Keratinocyte (primary cell): ENCODE measurements around the gene TMEM163. TPM values are rescaled to one million over a fixed set of nuclear protein-coding genes. Genes with fewer than 3 reads are reported as not detected.
"Not testable (repeated sequence)": the region's sequence is repeated elsewhere in the genome, so short reads cannot be mapped to it uniquely, and the experiment has no call there.

Experiments
- DNase-seq: peaks from one replicate; pipeline ENCODE4 v3.0.0-alpha.2; 2011; ENCODE audit warnings: low read depth, missing footprints, low spot score
- FAIRE-seq: peaks from 2 replicates; lab custom pipeline; 2011; peaks lifted over from hg19 to GRCh38; lab: Jason Lieb, UNC
- H2AFZ ChIP-seq: 2 replicates; pipeline ENCODE4 v1.6.0; 2012; ENCODE audit warnings: low read length, control low read depth, inconsistent platforms; ENCODE audit not compliant: control insufficient read depth
- H3K27ac ChIP-seq: 2 replicates; pipeline ENCODE4 v1.5.1; 2011; ENCODE audit warnings: low read length; ENCODE audit not compliant: control insufficient read depth, insufficient read depth
- H3K27me3 ChIP-seq: 3 replicates; pipeline ENCODE4 v1.6.0; 2011; ENCODE audit warnings: low read length; ENCODE audit not compliant: control insufficient read depth, insufficient read depth; ENCODE audit errors: extremely low read depth
- H3K36me3 ChIP-seq, 2 experiments: 2 replicates in 1 of 2; 3 replicates in 1 of 2; pipeline ENCODE4 v1.5.1; 2011; ENCODE audit warnings: low read length in 2 of 2, mild to moderate bottlenecking in 1 of 2; ENCODE audit not compliant: control insufficient read depth in 2 of 2, insufficient read depth in 2 of 2; ENCODE audit errors: extremely low read depth in 1 of 2
- H3K4me1 ChIP-seq: 3 replicates; pipeline ENCODE4 v1.5.1; 2011; ENCODE audit warnings: low read length; ENCODE audit not compliant: control insufficient read depth, insufficient read depth; ENCODE audit errors: extremely low read depth
- H3K4me2 ChIP-seq: 3 replicates; pipeline ENCODE4 v1.6.0; 2011; ENCODE audit warnings: low read depth, low read length; ENCODE audit not compliant: control insufficient read depth, insufficient read depth; ENCODE audit errors: extremely low read depth
- H3K4me3 ChIP-seq, 3 experiments: fragments of 200-600 bp in 1 of 3; sonication (generic) in 1 of 3; 2 replicates in 2 of 3; 3 replicates in 1 of 3; pipeline ENCODE4 v1.5.1; 2011 to 2016; ENCODE audit warnings: low read length in 3 of 3, mild to moderate bottlenecking in 3 of 3, control low read depth in 2 of 3, inconsistent platforms in 1 of 3, low read depth in 1 of 3, mixed read lengths in 1 of 3, mixed run types in 1 of 3, moderate library complexity in 1 of 3; ENCODE audit not compliant: control insufficient read depth in 2 of 3, insufficient read depth in 2 of 3; ENCODE audit errors: extremely low read depth in 1 of 3
- H3K79me2 ChIP-seq: 2 replicates; pipeline ENCODE4 v1.6.0; 2012; ENCODE audit warnings: low read length; ENCODE audit not compliant: control insufficient read depth, insufficient read depth
- H3K9ac ChIP-seq: 3 replicates; pipeline ENCODE4 v1.6.0; 2011; ENCODE audit warnings: low read length; ENCODE audit not compliant: control insufficient read depth, insufficient read depth; ENCODE audit errors: extremely low read depth
- H3K9me1 ChIP-seq: 3 replicates; pipeline ENCODE4 v1.6.0; 2011; ENCODE audit warnings: low read length; ENCODE audit not compliant: control insufficient read depth, insufficient read depth; ENCODE audit errors: extremely low read depth
- H3K9me3 ChIP-seq: 2 replicates; pipeline ENCODE4 v1.5.1; 2012; ENCODE audit warnings: low read depth, low read length; ENCODE audit not compliant: control insufficient read depth
- H4K20me1 ChIP-seq: 3 replicates; pipeline ENCODE4 v1.6.0; 2011; ENCODE audit warnings: low read length; ENCODE audit not compliant: control insufficient read depth, insufficient read depth; ENCODE audit errors: extremely low read depth
- EZH2 ChIP-seq: IDR thresholded peaks from one replicate; pipeline ENCODE4 v1.6.1; 2012; ENCODE audit warnings: inconsistent platforms, mild to moderate bottlenecking, low read length, moderate library complexity
- dilution Hi-C: fragments of 300-500 bp; cut with MboI; formaldehyde crosslinking; loops from one replicate; pipeline ENCODE4 v1.7.0; 2020; ENCODE audit warnings: low sequenced_read_pairs; ENCODE audit not compliant: extremely low pct_ligation_motif_present
- polyA plus RNA-seq, 5 experiments: library from polyadenylated mRNA; depleted of rRNA in 3 of 5; stranded (reverse) in 3 of 5; stranded (forward) in 1 of 5; unstranded in 1 of 5; fragments of >200 nt; gene quantifications; 1 replicate in 1 of 5; 2 replicates in 3 of 5; 3 replicates in 1 of 5; pipeline versions ENCODE4 v1.2.1 to v1.2.3, GENCODE V29; 2011 to 2012; ENCODE audit warnings: missing spikeins in 2 of 5, low read depth in 1 of 5, low replicate concordance in 1 of 5
- TF ChIP-seq, protein P1 (sequence below), 3 experiments: IDR thresholded peaks in 1 of 3; conservative IDR thresholded peaks in 1 of 3; optimal IDR thresholded peaks in 1 of 3; 2 replicates in 2 of 3; 3 replicates in 1 of 3; pipeline versions ENCODE3 to v1.5.1; 2011; ENCODE audit warnings: low read length in 3 of 3, mild to moderate bottlenecking in 3 of 3, moderate library complexity in 2 of 3, control low read depth in 1 of 3, inconsistent platforms in 1 of 3; ENCODE audit not compliant: insufficient read depth in 2 of 3; ENCODE audit errors: extremely low read depth in 1 of 3

TMEM163 gene
- polyA plus RNA-seq, 1 donor (not counting 4 experiments of a cell fraction or from before 2014, with no cell fraction given), result not detected

DNA sequence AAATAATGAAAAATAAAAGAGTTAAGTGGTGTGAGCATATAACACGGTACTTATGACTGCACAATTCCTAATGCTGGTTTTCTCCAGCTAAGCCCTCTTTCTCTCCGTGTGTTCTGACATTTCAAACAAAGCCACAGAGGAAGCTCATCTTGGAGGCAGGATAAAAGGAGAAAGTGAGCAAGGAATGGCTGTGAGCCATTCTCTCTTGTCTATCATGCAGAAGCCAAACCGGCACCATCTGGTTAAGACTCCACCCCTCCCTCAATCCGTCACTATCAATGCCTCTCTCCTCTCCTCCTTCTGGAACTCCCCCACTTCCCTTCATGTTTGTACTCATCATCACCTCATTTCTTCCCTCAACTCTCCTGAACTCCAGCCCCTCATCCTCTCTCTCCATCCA lies 210.4 kb downstream of the TMEM163 start:
- Histone ChIP-seq H4K20me1 (no peaks in the 10 kb centered on the region), H3K9me1 (no peaks in the 10 kb centered on the region), H3K9me3 (no peaks in the 10 kb centered on the region), H3K27ac (no peak overlapping the region), H3K9ac (no peak overlapping the region), H3K79me2 (no peaks in the 10 kb centered on the region), H3K36me3 (no peaks in the 10 kb centered on the region), H3K4me1 (peaks cover 5% of the 10 kb centered on the region), H3K4me2 (no peak overlapping the region), H3K27me3 (peaks cover 3% of the 10 kb centered on the region), H2AFZ (no peak overlapping the region), H3K4me3 (no peak overlapping the region)
- DNase-seq (no peak), FAIRE-seq (no peak)
- no peak for TF ChIP-seq EZH2
- TF ChIP-seq, protein P1, sequence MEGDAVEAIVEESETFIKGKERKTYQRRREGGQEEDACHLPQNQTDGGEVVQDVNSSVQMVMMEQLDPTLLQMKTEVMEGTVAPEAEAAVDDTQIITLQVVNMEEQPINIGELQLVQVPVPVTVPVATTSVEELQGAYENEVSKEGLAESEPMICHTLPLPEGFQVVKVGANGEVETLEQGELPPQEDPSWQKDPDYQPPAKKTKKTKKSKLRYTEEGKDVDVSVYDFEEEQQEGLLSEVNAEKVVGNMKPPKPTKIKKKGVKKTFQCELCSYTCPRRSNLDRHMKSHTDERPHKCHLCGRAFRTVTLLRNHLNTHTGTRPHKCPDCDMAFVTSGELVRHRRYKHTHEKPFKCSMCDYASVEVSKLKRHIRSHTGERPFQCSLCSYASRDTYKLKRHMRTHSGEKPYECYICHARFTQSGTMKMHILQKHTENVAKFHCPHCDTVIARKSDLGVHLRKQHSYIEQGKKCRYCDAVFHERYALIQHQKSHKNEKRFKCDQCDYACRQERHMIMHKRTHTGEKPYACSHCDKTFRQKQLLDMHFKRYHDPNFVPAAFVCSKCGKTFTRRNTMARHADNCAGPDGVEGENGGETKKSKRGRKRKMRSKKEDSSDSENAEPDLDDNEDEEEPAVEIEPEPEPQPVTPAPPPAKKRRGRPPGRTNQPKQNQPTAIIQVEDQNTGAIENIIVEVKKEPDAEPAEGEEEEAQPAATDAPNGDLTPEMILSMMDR (optimal IDR thresholded peaks at IDR 0.05 in 1 of 3, IDR thresholded peaks at IDR 0.05 in 1 of 3, conservative IDR thresholded peaks at IDR 0.05 in 1 of 3; ENCODE audit: extremely low read depth in 1 of 3, insufficient read depth in 2 of 3, low read length in 3 of 3), result no peak
- dilution Hi-C loops, result no loop called here

DNA sequence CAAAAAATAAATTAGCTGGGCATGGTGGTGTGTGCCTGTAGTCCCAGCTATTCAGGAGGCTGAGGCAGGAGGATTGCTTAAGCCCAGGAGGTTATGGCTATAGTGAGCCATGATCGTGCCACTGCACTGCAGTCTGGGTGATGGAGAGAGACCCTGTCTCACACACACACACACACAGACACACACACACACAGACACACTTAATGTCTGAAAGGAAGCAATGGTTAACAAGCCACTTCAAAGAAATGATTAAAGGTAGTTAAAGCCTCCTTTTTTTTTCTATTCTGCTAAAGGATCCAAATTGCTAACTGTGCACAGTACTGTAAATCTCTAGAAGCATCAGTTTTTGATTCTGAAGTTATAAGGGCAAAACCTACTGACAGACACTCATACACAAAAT lies 211.1 kb downstream of the TMEM163 start:
- Histone ChIP-seq H3K79me2 (no peaks in the 10 kb centered on the region), H3K9me3 (no peaks in the 10 kb centered on the region), H3K27ac (no peak overlapping the region), H3K4me2 (no peak overlapping the region), H3K9me1 (no peaks in the 10 kb centered on the region), H3K9ac (no peak overlapping the region), H4K20me1 (no peaks in the 10 kb centered on the region), H3K4me1 (peaks cover 4% of the 10 kb centered on the region), H3K27me3 (peaks cover 8% of the 10 kb centered on the region), H2AFZ (no peak overlapping the region), H3K36me3 (no peaks in the 10 kb centered on the region), H3K4me3 (no peak overlapping the region)
- TF ChIP-seq, protein P1 (optimal IDR thresholded peaks at IDR 0.05 in 1 of 3, IDR thresholded peaks at IDR 0.05 in 1 of 3, conservative IDR thresholded peaks at IDR 0.05 in 1 of 3; ENCODE audit: extremely low read depth in 1 of 3, insufficient read depth in 2 of 3, low read length in 3 of 3), result no peak
- no peak for TF ChIP-seq EZH2
- dilution Hi-C loops, result no loop called here
- no peak for FAIRE-seq
- DNase-seq, result no peak

DNA sequence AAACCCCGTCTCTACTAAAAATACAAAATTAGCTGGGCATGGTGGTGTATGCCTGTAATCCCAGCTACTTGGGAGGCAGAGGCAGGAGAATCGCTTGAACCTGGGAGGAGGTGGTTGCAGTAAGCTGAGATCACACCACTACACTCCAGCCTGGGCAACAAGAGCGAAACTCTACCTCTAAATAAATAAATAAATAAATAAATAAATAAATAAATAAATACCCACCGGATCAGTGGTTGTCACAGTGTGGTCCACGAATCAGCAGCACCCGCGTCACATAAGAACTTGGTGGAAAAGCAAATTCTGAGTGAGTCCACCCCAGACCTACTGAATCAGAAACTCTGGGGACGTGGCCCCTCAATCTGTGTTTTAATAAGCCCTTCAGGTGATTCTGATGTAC lies 211.6 kb downstream of the TMEM163 start:
- H2AFZ ChIP-seq, H3K4me2 ChIP-seq, DNase-seq, H3K9me1 ChIP-seq, H3K4me1 ChIP-seq, dilution Hi-C loops, H3K9ac ChIP-seq, H4K20me1 ChIP-seq, H3K9me3 ChIP-seq, H3K4me3 ChIP-seq, H3K36me3 ChIP-seq, H3K27ac ChIP-seq, FAIRE-seq, H3K79me2 ChIP-seq: not testable (repeated sequence)
- H3K27me3 ChIP-seq, result peaks cover 10% of the 10 kb centered on the region
